Endothelial cell of umbilical vein (primary cell): ENCODE results near the gene CASKIN2.

Experiments used
- CTCF ChIP-seq, 2 donors: IDR thresholded peaks; 1 replicate in 1 of 2; 2 replicates in 1 of 2; pipeline ENCODE4 v1.5.1; 2011; ENCODE audit warnings: low read length in 2 of 2, mild to moderate bottlenecking in 2 of 2, moderate library complexity in 2 of 2, control low read depth in 1 of 2, inconsistent platforms in 1 of 2, low read depth in 1 of 2; ENCODE audit not compliant: insufficient read depth in 1 of 2; ENCODE audit errors: extremely low read depth in 1 of 2
- EZH2 ChIP-seq: IDR thresholded peaks from 2 replicates; pipeline ENCODE4 v1.6.1; 2012; ENCODE audit warnings: borderline replicate concordance, low read depth, mild to moderate bottlenecking, moderate library complexity, low read length, inconsistent platforms; ENCODE audit not compliant: severe bottlenecking
- FOS ChIP-seq: IDR thresholded peaks from 2 replicates; pipeline ENCODE4 v1.6.1; 2011; ENCODE audit warnings: mild to moderate bottlenecking, low read length, moderate library complexity, borderline replicate concordance; ENCODE audit not compliant: insufficient read depth
- JUN ChIP-seq: IDR thresholded peaks from 2 replicates; pipeline ENCODE4 v1.6.1; 2011; ENCODE audit warnings: borderline replicate concordance, low read depth; ENCODE audit not compliant: insufficient read length, insufficient read depth
- MYC ChIP-seq: IDR thresholded peaks from one replicate; pipeline ENCODE4 v1.6.1; 2011; ENCODE audit warnings: mild to moderate bottlenecking, low read depth, low read length
- POLR2A ChIP-seq: IDR thresholded peaks from 2 replicates; pipeline ENCODE4 v1.6.1; 2012; ENCODE audit warnings: low read depth, mild to moderate bottlenecking, control low read depth, low read length
- POLR2AphosphoS5 ChIP-seq: IDR thresholded peaks from 2 replicates; pipeline ENCODE4 v1.6.1; 2012; ENCODE audit warnings: low read depth, mild to moderate bottlenecking, control low read depth, low read length, moderate library complexity; ENCODE audit not compliant: insufficient read depth
- TF ChIP-seq, protein P1 (sequence below): IDR thresholded peaks from 2 replicates; pipeline ENCODE4 v1.6.1; 2011; ENCODE audit not compliant: insufficient read depth, insufficient read length

DNA sequence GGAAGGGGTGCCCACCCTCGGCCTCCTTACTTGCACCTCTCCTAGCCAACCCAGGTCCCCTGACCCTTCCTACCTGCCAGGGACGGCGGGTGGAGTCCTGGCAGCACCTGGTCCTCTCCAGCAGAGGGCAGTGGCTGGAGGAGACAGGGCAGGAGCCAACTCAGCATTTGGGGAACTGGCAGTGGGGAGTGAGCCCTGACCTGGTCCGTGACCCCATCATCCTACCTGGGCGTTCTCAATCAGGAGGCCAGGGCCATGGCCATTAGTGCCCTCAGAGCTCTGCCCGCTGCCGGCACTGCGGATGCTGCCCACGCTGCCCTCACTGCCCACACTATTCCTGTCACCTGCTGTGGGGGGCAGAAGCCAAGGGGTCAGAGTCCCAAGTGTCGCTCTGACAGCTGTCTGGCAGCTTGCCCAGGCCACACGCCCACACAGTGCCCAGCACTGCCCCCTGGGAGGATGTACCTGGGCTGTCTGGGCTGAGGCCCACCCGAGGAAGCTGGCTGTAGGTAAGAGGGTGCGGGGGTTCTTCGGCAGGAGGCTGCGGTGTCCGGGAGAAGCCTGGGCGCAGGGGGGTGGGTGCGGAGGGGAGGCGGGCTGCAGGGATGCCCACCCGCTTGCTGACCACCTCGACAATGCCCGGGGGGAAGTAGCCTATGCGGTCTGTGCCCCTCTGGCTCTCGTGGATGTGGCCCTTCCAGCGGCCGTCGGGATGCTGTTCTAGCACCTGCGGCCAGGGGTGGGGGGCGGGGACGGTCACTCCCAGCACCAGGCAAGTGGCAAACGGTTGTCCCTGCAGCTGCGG, 10.8 kb downstream of the CASKIN2 start:
- TF ChIP-seq POLR2AphosphoS5 = no peak
- TF ChIP-seq CTCF (IDR thresholded peaks at IDR 0.05; ENCODE audit: extremely low read depth in 1 of 2, insufficient read depth in 1 of 2, low read depth in 1 of 2, low read length in 2 of 2) = peak; percentile 34 to 51
- no peak for TF ChIP-seq FOS
- no peak for TF ChIP-seq POLR2A
- TF ChIP-seq EZH2 = no peak
- TF ChIP-seq, protein P1, sequence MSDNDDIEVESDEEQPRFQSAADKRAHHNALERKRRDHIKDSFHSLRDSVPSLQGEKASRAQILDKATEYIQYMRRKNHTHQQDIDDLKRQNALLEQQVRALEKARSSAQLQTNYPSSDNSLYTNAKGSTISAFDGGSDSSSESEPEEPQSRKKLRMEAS = no peak
- no peak for TF ChIP-seq JUN
- TF ChIP-seq MYC = no peak
